HepG2 (cell line): ENCODE results near the gene EPSTI1. TPM values are rescaled to one million over a fixed set of nuclear protein-coding genes. Genes with fewer than 3 reads are reported as not detected.

Experiments
- ATAC-seq: fragments of 200-7000 bp; cut with Tn5 transposase; 3 replicates; pipeline ENCODE4 v1.9.1; 2020; ENCODE audit warnings: mild to moderate bottlenecking, moderate library complexity
- BruUV-seq: library from RNA; stranded (reverse); fragments of 400-500 nt; replicated peaks from 2 replicates; lab custom pipeline; 2021; lab: Mats Ljungman, UMichigan
- CTCF ChIA-PET: fragments of 300-600 bp; formaldehyde crosslinking; extraction: SDS; loops from one replicate; lab custom pipeline; 2021; ENCODE audit warnings: low total read pairs, inconsistent platforms, low intra/inter-chr PET ratio; lab: Yijun Ruan, JAX
- POLR2A ChIA-PET: fragments of 350-600 bp; sonication (Branson Sonifier 250); formaldehyde crosslinking; loops from one replicate; lab custom pipeline; 2020; ENCODE audit warnings: antibody characterized with exemption, inconsistent platforms; lab: Yijun Ruan, JAX
- DNase-seq: peaks from one replicate; pipeline ENCODE4 v3.0.0-alpha.2; 2015; ENCODE audit warnings: low spot score
- FAIRE-seq: peaks from 3 replicates; lab custom pipeline; 2011; peaks lifted over from hg19 to GRCh38; lab: Jason Lieb, UNC
- H2AFZ ChIP-seq: one replicate; pipeline ENCODE4 v1.6.1; 2011; ENCODE audit warnings: low read length, inconsistent platforms
- H3K27ac ChIP-seq: fragments of 300-600 bp; 3 replicates; pipeline ENCODE4 v1.8.0; 2011; ENCODE audit warnings: mixed run types, mild to moderate bottlenecking, mixed read lengths, low read length, inconsistent platforms; ENCODE audit not compliant: insufficient read depth; ENCODE audit errors: extremely low read length
- H3K27me3 ChIP-seq, 2 experiments: fragments of 200-600 bp in 1 of 2; 2 replicates in 1 of 2; 3 replicates in 1 of 2; pipeline versions ENCODE4 v1.6.0 to v1.8.0; 2011; ENCODE audit warnings: low read length in 2 of 2, mild to moderate bottlenecking in 2 of 2, moderate library complexity in 2 of 2, inconsistent platforms in 1 of 2; ENCODE audit not compliant: insufficient read depth in 2 of 2, control insufficient read depth in 1 of 2
- H3K36me3 ChIP-seq, 2 experiments: fragments of 200-600 bp in 1 of 2; replicated peaks in 1 of 2; 2 replicates in 1 of 2; 3 replicates in 1 of 2; pipeline versions ENCODE4 v1.5.1 to v1.8.0; 2011; ENCODE audit warnings: low read length in 2 of 2, inconsistent platforms in 1 of 2; ENCODE audit not compliant: insufficient read depth in 2 of 2, control insufficient read depth in 1 of 2
- H3K4me1 ChIP-seq: 2 replicates; pipeline ENCODE4 v1.5.1; 2012; ENCODE audit warnings: low read length, inconsistent platforms; ENCODE audit not compliant: insufficient read depth
- H3K4me2 ChIP-seq: 2 replicates; pipeline ENCODE4 v1.6.0; 2011; ENCODE audit warnings: low read depth, low read length, inconsistent platforms
- H3K4me3 ChIP-seq, 3 experiments: fragments of 200-600 bp in 1 of 3; sonication (generic), shearing (Covaris generic) in 1 of 3; replicated peaks in 1 of 3; 2 replicates each; pipeline ENCODE4 v1.5.1; 2011 to 2016; ENCODE audit warnings: low read length in 3 of 3, inconsistent platforms in 2 of 3, low read depth in 2 of 3, mild to moderate bottlenecking in 2 of 3, control low read depth in 1 of 3, mixed read lengths in 1 of 3; ENCODE audit not compliant: insufficient read depth in 1 of 3
- H3K79me2 ChIP-seq: one replicate; pipeline ENCODE4 v1.6.1; 2011; ENCODE audit warnings: low read length, inconsistent platforms; ENCODE audit not compliant: insufficient read depth
- H3K9ac ChIP-seq: 2 replicates; pipeline ENCODE4 v1.6.0; 2011; ENCODE audit warnings: mild to moderate bottlenecking, low read depth, low read length, inconsistent platforms; ENCODE audit not compliant: insufficient read depth
- H3K9me3 ChIP-seq: 2 replicates; pipeline ENCODE4 v1.5.1; 2012; ENCODE audit warnings: mild to moderate bottlenecking, low read length
- H4K20me1 ChIP-seq: 2 replicates; pipeline ENCODE4 v1.6.0; 2011; ENCODE audit warnings: inconsistent platforms, mild to moderate bottlenecking, low read length, moderate library complexity; ENCODE audit not compliant: insufficient read depth
- IRX3 ChIP-seq: sonication (generic); formaldehyde crosslinking; IDR thresholded peaks from 2 replicates; pipeline ENCODE4 v1.8.1; 2023; ENCODE audit warnings: mild to moderate bottlenecking, low read depth, missing genetic modification reagents, borderline replicate concordance
- NFE2L1 ChIP-seq: sonication (generic); formaldehyde crosslinking; IDR thresholded peaks from 2 replicates; pipeline ENCODE4 v1.4.0; 2020; ENCODE audit warnings: missing genetic modification reagents, mild to moderate bottlenecking, borderline replicate concordance
- PAF1 ChIP-seq: IDR thresholded peaks from 2 replicates; pipeline ENCODE4 v1.6.1; 2016; ENCODE audit warnings: missing genetic modification reagents, missing compliant biosample characterization
- RFXANK ChIP-seq: IDR thresholded peaks from 2 replicates; pipeline ENCODE4 v1.6.1; 2016
- TBX2 ChIP-seq: sonication (generic); formaldehyde crosslinking; IDR thresholded peaks from 2 replicates; pipeline ENCODE4 v1.5.0; 2020; ENCODE audit warnings: missing genetic modification reagents, mild to moderate bottlenecking, borderline replicate concordance
- TEAD2 ChIP-seq: sonication (generic); formaldehyde crosslinking; IDR thresholded peaks from 2 replicates; pipeline ENCODE4 v1.9.0; 2021; ENCODE audit warnings: missing genetic modification reagents
- ZFP91 ChIP-seq: sonication (generic); formaldehyde crosslinking; IDR thresholded peaks from 2 replicates; pipeline ENCODE4 v1.9.0; 2022; ENCODE audit warnings: missing genetic modification reagents, mild to moderate bottlenecking, borderline replicate concordance
- ZNF501 ChIP-seq: sonication (generic); formaldehyde crosslinking; IDR thresholded peaks from 2 replicates; pipeline ENCODE4 v1.5.1; 2020; ENCODE audit warnings: mild to moderate bottlenecking, moderate library complexity, missing genetic modification reagents
- ZNF615 ChIP-seq: sonication (generic); formaldehyde crosslinking; IDR thresholded peaks from 2 replicates; pipeline ENCODE4 v1.5.0; 2020; ENCODE audit warnings: mild to moderate bottlenecking, missing genetic modification reagents, borderline replicate concordance
- WGBS: methylation state at CpG from one replicate; pipeline ENCODE4 v1.1.6; 2017; ENCODE audit warnings: low lambda C conversion rate; 5-methylcytosine and 5-hydroxymethylcytosine counted together
- in situ Hi-C: cut with HindIII; loops from 2 replicates; pipeline ENCODE4 v1.10.0; 2017; ENCODE audit warnings: low pct_unique_long_range_greater_than_20kb; ENCODE audit not compliant: extremely low pct_ligation_motif_present
- intact Hi-C: fragments of 100-400 bp; cut with micrococcal nuclease; formaldehyde crosslinking; loops from one replicate; pipeline ENCODE4 v1.10.0; 2022; ENCODE audit not compliant: unreplicated experiment
- polyA plus RNA-seq, 8 experiments: library from polyadenylated mRNA; depleted of rRNA in 3 of 8; stranded (reverse) in 7 of 8; unstranded in 1 of 8; fragments of >200 nt; fragmentation: Illumina TruSeq in 4 of 8; extraction: Trizol in 4 of 8; gene quantifications; 2 replicates each; pipeline versions ENCODE4 v1.2.1 to v1.2.3, GENCODE V29; 2011 to 2016; ENCODE audit warnings: low read depth in 4 of 8, missing spikeins in 1 of 8, mixed read lengths in 1 of 8; ENCODE audit not compliant: insufficient read depth in 1 of 8
- total RNA-seq, 5 experiments: library from RNA; depleted of rRNA; stranded (reverse); fragments of >200 nt; fragmentation: Illumina TruSeq; extraction: Trizol; gene quantifications; 2 replicates each; pipeline ENCODE4 v1.2.3, GENCODE V29; 2016; ENCODE audit warnings: low read depth in 1 of 5

The EPSTI1 gene
- total and polyA plus RNA-seq, 2 of the 13 experiments (the other 11 are each of a cell fraction or from before 2014, with no cell fraction given), result 0.03 TPM; not detected in 1

- Histone ChIP-seq H4K20me1 (no peaks in the 10 kb centered on the region), H3K27ac (no peak overlapping the region), H3K79me2 (no peaks in the 10 kb centered on the region), H3K36me3 (no peaks in the 10 kb centered on the region), H3K4me1 (peaks cover 10% of the 10 kb centered on the region), H3K9me3 (no peaks in the 10 kb centered on the region), H2AFZ (no peak overlapping the region), H3K9ac (no peak overlapping the region), H3K27me3 (no peaks in the 10 kb centered on the region; a peak in 2 of 5 replicates), H3K4me3 (no peak overlapping the region), H3K4me2 (no peak overlapping the region)
- TF ChIP-seq RFXANK (CRISPR knock-in tag) (no peak), ZNF501 (CRISPR knock-in tag) (no peak), NFE2L1 (CRISPR knock-in tag) (no peak), ZFP91 (no peak), TEAD2 (CRISPR knock-in tag) (no peak), PAF1 (CRISPR knock-in tag) (no peak), IRX3 (CRISPR knock-in tag) (no peak), TBX2 (CRISPR knock-in tag) (no peak), ZNF615 (CRISPR knock-in tag) (no peak)
- ChIA-PET POLR2A (no interaction called here), CTCF (no interaction called here)
- FAIRE-seq (no peak), DNase-seq (no peak), ATAC-seq (no peak)
- WGBS, result 0% methylated on average over 2 of the region's 2 CpGs
- in situ Hi-C loops (no loop called here), intact Hi-C loops (no loop called here)
- no TSS peak for BruUV-seq
Observed at GRCh38 chr13:42999491-42999890, 7.5 kb upstream of the EPSTI1 start.
